H1 (cell line): Measurements from ENCODE around the gene NIM1K. TPM values are rescaled to one million over a fixed set of nuclear protein-coding genes. Genes with fewer than 3 reads are reported as not detected.

Experiments
- ASH2L ChIP-seq: fragments of 200-600, 300-600 bp; sonication (generic); IDR thresholded peaks from one replicate; pipeline ENCODE4 v1.7.1; 2017; ENCODE audit warnings: low read length
- RAD21 ChIP-seq, 2 experiments: IDR thresholded peaks in 1 of 2; conservative IDR thresholded peaks in 1 of 2; 2 replicates each; pipeline ENCODE4 v1.6.1; 2011; ENCODE audit warnings: low read depth in 2 of 2, low read length in 2 of 2, improper control_type of control experiment in 1 of 2, inconsistent platforms in 1 of 2, mild to moderate bottlenecking in 1 of 2, moderate library complexity in 1 of 2
- RNF2 ChIP-seq: fragments of 200-900, 300-1000 bp; sonication (generic); IDR thresholded peaks from 2 replicates; pipeline ENCODE4 v1.7.1; 2016; ENCODE audit warnings: borderline replicate concordance, low read depth, mild to moderate bottlenecking, antibody characterized with exemption, low read length; ENCODE audit not compliant: poor library complexity, severe bottlenecking; ENCODE audit errors: missing control alignments
- SP1 ChIP-seq: IDR thresholded peaks from 2 replicates; pipeline ENCODE4 v1.6.1; 2011; ENCODE audit warnings: low read depth, low read length
- TAF7 ChIP-seq: optimal IDR thresholded peaks from 2 replicates; pipeline ENCODE3; 2011; ENCODE audit warnings: low read depth, mild to moderate bottlenecking, inconsistent platforms, low read length, moderate library complexity, borderline replicate concordance
- TCF12 ChIP-seq: IDR thresholded peaks from 2 replicates; pipeline ENCODE4 v1.6.1; 2011; ENCODE audit warnings: low read depth, mild to moderate bottlenecking, low read length
- TEAD4 ChIP-seq: IDR thresholded peaks from 2 replicates; pipeline ENCODE4 v1.6.1; 2012; ENCODE audit warnings: low read depth, low read length, inconsistent platforms, mixed read lengths
- polyA plus RNA-seq, 7 experiments: library from polyadenylated mRNA; depleted of rRNA in 3 of 7; stranded (reverse) in 5 of 7; unstranded in 2 of 7; fragments of >200 nt in 5 of 7; fragments of 200-250 nt in 2 of 7; gene quantifications; 1 replicate in 5 of 7; 2 replicates in 1 of 7; 4 replicates in 1 of 7; pipeline versions ENCODE4 v1.2.1 to v1.2.3, GENCODE V29; 2011 to 2013; ENCODE audit warnings: missing spikeins in 2 of 7, mixed read lengths in 2 of 7
- total RNA-seq: library from RNA; stranded (reverse); fragmentation: NEBNext Ultra II Directional; extraction: Animal tissue kit (Norgen Biotek cat#: 25700); gene quantifications from 2 replicates; pipeline ENCODE4 v1.2.1, GENCODE V29; 2021

NIM1K gene
- total and polyA plus RNA-seq, 2 of the 8 experiments (the other 6 are each of a cell fraction or from before 2014, with no cell fraction given), result not detected

- TF ChIP-seq RNF2, result no peak
- TF ChIP-seq TEAD4, result no peak
- no peak for TF ChIP-seq TAF7
- TF ChIP-seq TCF12, result no peak
- no peak for TF ChIP-seq ASH2L
- TF ChIP-seq SP1, result no peak
- TF ChIP-seq RAD21 (IDR thresholded peaks at IDR 0.05 in 1 of 2, conservative IDR thresholded peaks at IDR 0.05 in 1 of 2; ENCODE audit: low read depth in 2 of 2, low read length in 2 of 2), result no peak
Observed at GRCh38 chr5:43313854-43314457, 121.9 kb downstream of the NIM1K start (continued).
